NCI-H524 (cell line): ENCODE results near the gene ZNF738.

Experiments used
- DNase-seq, 2 experiments: peaks; one replicate each; lab custom pipeline; 2025; lab: John Stamatoyannopoulos, UW

Gene ZNF738

DNA sequence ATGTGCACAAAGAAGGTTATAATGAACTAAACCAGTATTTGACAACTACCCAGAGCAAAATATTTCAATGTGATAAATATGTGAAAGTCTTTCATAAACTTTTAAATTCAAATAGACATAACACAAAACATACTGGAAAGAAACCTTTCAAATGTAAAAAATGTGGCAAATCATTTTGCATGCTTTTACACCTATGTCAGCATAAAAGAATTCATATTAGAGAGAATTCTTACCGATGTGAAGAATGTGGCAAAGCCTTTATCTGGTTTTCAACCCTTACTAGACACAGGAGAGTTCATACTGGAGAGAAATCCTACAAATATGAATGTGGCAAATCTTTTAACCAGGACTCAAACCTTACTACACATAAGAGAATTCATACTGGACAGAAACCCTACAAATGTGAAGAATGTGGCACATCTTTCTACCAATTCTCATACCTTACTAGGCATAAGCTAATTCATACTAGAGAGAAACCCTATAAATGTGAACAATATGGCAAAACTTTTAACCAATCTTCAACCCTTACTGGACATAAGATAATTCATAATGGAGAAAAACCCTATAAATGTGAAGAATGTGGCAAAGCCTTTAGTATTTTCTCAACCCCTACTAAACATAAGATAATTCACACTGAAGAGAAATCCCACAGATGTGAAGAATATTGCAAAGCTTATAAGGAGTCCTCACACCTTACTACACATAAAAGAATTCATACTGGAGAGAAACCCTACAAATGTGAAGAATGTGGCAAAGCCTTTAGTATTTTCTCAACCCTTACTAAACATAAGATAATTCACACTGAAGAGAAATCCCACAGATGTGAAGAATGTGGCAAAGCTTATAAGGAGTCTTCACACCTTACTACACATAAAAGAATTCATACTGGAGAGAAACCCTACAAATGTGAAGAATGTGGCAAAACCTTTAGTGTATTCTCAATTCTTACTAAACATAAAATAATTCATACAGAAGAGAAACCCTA, 64.5 kb downstream of the ZNF738 start:
- DNase-seq: no peak
